ENCODE data around the gene MRPL50. TPM values are rescaled to one million over a fixed set of nuclear protein-coding genes. Genes with fewer than 3 reads are reported as not detected.

The MRPL50 gene
- total RNA-seq, result 11.9 and 17.3 TPM in 2 replicates

DNA sequence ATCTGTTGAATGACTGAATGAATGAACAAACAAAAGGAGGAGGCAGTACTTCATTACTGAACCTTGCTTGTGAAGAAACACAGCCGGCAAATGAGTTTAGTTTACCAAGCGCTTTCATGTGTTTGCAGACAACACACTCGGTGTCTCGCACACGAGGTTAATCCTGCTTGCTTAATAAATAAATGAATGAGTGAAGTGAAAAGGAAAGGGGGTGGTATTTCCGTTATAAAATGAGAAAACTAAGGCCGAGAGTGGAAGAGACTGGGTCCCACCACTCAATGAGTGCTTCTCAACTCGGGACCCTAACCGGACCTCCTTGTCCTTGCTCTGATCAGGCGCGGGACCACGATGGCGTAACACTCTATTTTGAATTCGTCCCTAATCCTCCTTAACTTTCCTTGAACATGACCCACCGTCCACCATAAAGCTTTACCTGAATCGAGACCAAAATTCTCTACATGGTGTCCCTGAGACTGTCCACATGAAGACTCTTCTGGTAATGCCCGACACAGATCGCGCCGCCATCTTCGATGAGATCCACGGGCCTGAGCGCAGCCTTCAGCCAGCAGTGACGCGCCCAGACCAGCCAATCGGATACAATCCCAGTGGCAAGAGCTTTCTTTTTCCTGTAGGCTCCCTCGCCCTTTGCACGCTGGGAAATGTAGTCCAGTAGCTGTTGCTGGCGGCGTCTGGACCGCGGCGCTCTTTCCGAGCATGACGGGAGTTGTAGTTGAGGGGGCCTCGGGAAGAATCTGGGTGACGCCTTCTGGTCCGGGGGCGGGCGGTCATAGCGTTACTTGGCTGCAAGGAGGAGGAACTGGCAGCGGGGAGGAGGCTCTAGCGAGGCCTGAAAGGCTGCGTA lies at the start of gene MRPL50, which contains the start of gene ZNF189:
Gene MRPL50, minus strand, starts transcription at position 551 of the 862 bp plus-strand sequence. Its CDS starts 26 bp downstream, at position 525.
Gene ZNF189, plus strand, starts transcription at position 784 of the 862 bp plus-strand sequence. CDS start 306 bp downstream, outside the sequence.
- DNase-seq (ENCODE audit: low read depth), result peak; percentile 99
- peak within 1 kb of the TSS; percentile 90 for H3K4me3 ChIP-seq (ENCODE audit: low read depth, low read length)
- TF ChIP-seq, protein P1, sequence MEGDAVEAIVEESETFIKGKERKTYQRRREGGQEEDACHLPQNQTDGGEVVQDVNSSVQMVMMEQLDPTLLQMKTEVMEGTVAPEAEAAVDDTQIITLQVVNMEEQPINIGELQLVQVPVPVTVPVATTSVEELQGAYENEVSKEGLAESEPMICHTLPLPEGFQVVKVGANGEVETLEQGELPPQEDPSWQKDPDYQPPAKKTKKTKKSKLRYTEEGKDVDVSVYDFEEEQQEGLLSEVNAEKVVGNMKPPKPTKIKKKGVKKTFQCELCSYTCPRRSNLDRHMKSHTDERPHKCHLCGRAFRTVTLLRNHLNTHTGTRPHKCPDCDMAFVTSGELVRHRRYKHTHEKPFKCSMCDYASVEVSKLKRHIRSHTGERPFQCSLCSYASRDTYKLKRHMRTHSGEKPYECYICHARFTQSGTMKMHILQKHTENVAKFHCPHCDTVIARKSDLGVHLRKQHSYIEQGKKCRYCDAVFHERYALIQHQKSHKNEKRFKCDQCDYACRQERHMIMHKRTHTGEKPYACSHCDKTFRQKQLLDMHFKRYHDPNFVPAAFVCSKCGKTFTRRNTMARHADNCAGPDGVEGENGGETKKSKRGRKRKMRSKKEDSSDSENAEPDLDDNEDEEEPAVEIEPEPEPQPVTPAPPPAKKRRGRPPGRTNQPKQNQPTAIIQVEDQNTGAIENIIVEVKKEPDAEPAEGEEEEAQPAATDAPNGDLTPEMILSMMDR (IDR thresholded peaks at IDR 0.05; ENCODE audit: insufficient read depth, low read depth, low read length), result no peak

- H3K4me3 ChIP-seq (ENCODE audit: low read depth, low read length), result no peak overlapping the region
- TF ChIP-seq, protein P1 (IDR thresholded peaks at IDR 0.05; ENCODE audit: insufficient read depth, low read depth, low read length), result no peak
- DNase-seq (ENCODE audit: low read depth), result no peak
Observed at GRCh38 chr9:101446732-101447131, 48.3 kb upstream of the MRPL50 start.

DNA sequence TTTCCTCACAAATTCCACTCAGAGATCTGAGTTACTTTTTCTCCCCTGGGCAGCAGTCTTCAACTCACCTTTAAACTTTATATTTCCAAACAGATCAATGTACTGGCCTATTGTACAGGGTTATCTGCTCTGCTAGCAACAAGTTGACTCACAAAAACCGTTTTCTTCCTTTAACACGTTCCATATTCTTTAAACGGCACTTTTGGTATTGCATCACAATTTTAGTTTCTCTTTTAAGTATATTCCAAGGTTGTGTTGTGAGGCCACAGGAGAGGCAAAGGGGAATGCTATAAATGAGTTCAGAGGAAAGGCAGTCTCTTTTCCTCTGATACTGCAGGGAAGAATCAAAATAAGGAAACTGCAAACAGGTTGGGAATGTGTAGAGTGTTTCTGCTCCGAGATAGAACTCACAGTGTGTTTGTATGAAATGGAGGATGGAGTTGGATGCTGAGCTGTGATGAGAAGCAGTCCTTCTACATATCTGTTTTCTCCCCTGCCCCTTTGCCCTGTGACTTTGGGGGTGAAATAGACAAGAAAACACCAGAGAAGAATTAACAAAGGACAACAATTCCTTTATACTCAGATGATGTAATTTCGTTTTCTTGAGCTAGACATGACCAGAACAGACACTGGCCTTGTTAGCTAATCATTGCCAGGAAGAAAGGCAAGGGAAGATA lies 47.1 kb upstream of the MRPL50 start:
- peak overlapping the region; percentile 37 for H3K4me3 ChIP-seq (ENCODE audit: low read depth, low read length)
- TF ChIP-seq, protein P1 (IDR thresholded peaks at IDR 0.05; ENCODE audit: insufficient read depth, low read depth, low read length), result no peak
- peak; percentile 63 for DNase-seq (ENCODE audit: low read depth)

GRCh38 chr9:101443364-101443771 lies 45.0 kb upstream of the MRPL50 start:
- no peak for DNase-seq (ENCODE audit: low read depth)
- no peak overlapping the region for H3K4me3 ChIP-seq (ENCODE audit: low read depth, low read length)
- TF ChIP-seq, protein P1 (IDR thresholded peaks at IDR 0.05; ENCODE audit: insufficient read depth, low read depth, low read length), result no peak

DNA sequence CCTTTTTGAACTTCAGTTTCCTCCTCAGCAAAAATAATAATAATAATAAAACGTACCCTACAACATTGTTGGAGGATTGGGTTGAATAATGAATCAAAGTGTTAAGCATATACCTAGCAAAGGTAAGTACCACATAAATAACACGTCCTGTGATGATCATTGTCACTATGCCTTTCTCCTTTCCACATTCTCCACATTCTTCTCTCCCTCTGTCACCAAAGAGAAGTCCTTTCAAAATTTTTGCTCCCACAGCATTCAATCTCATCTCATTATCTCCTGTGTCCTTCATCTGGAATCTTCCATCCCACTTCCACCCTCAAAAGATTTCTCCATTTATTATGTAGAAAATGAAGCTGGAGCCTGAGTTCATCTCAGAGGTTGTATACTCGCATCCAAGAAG lies 44.3 kb upstream of the MRPL50 start:
- TF ChIP-seq, protein P1 (IDR thresholded peaks at IDR 0.05; ENCODE audit: insufficient read depth, low read depth, low read length), result no peak
- H3K4me3 ChIP-seq (ENCODE audit: low read depth, low read length), result no peak overlapping the region
- DNase-seq (ENCODE audit: low read depth), result no peak

- TF ChIP-seq, protein P1 (IDR thresholded peaks at IDR 0.05; ENCODE audit: insufficient read depth, low read depth, low read length), result no peak
- H3K4me3 ChIP-seq (ENCODE audit: low read depth, low read length), result no peak overlapping the region
- no peak for DNase-seq (ENCODE audit: low read depth)
Observed at GRCh38 chr9:101442318-101442717, 43.9 kb upstream of the MRPL50 start.

All from fibroblast of villous mesenchyme (primary cell).